Spleen (tissue), 13 donors: ENCODE data around the gene AK3. TPM values are rescaled to one million over a fixed set of nuclear protein-coding genes. Genes with fewer than 3 reads are reported as not detected.

Experiments
- DNase-seq: peaks from one replicate; pipeline ENCODE4 v3.0.0-alpha.2; 2020
- H3K27ac ChIP-seq, 8 donors: fragments of 200-600 bp; sonication (generic) in 7 of 8; 1 replicate in 4 of 8; 2 replicates in 4 of 8; pipeline versions ENCODE4 v1.5.0 to v1.8.0; 2016 to 2021; ENCODE audit warnings: inconsistent platforms in 4 of 8, mild to moderate bottlenecking in 4 of 8, moderate library complexity in 1 of 8
- H3K27me3 ChIP-seq, 7 donors: fragments of 200-600 bp; sonication (generic) in 6 of 7; replicated peaks in 1 of 7; 1 replicate in 4 of 7; 2 replicates in 3 of 7; pipeline versions ENCODE4 v1.5.0 to v1.8.0; 2016 to 2021; ENCODE audit warnings: inconsistent platforms in 3 of 7, mild to moderate bottlenecking in 1 of 7
- H3K36me3 ChIP-seq, 6 donors: fragments of 200-600 bp; sonication (generic) in 5 of 6; 1 replicate in 4 of 6; 2 replicates in 2 of 6; pipeline versions ENCODE4 v1.5.0 to v1.8.0; 2016 to 2021; ENCODE audit warnings: inconsistent platforms in 2 of 6
- H3K4me1 ChIP-seq, 6 donors: fragments of 200-600 bp; sonication (generic) in 5 of 6; 1 replicate in 3 of 6; 2 replicates in 3 of 6; pipeline versions ENCODE4 v1.5.0 to v1.8.0; 2016 to 2021; ENCODE audit warnings: inconsistent platforms in 3 of 6
- H3K4me3 ChIP-seq, 8 donors: fragments of 200-600 bp; sonication (generic) in 7 of 8; 1 replicate in 4 of 8; 2 replicates in 4 of 8; pipeline versions ENCODE4 v1.5.0 to v1.8.0; 2016 to 2021; ENCODE audit warnings: inconsistent platforms in 4 of 8, mild to moderate bottlenecking in 4 of 8, moderate library complexity in 2 of 8
- H3K9me3 ChIP-seq, 8 donors: fragments of 200-600 bp; sonication (generic) in 7 of 8; 1 replicate in 4 of 8; 2 replicates in 4 of 8; pipeline versions ENCODE4 v1.5.0 to v1.8.0; 2016 to 2021; ENCODE audit warnings: inconsistent platforms in 4 of 8
- POLR2A ChIP-seq, 3 donors: fragments of 450-650 bp; IDR thresholded peaks; one replicate each; pipeline ENCODE4 v1.5.1; 2017; ENCODE audit warnings: antibody characterized with exemption in 3 of 3, mild to moderate bottlenecking in 1 of 3
- POLR2AphosphoS5 ChIP-seq, 3 donors: sonication (generic); formaldehyde crosslinking; IDR thresholded peaks; one replicate each; pipeline ENCODE4 v1.5.1; 2017; ENCODE audit warnings: antibody characterized with exemption in 3 of 3
- WGBS, 5 donors: extraction: QIAGEN DNeasy Blood & Tissue Kit in 3 of 5; methylation state at CpG; one replicate each; pipeline versions ENCODE4 v1.1.5 to v1.1.7; 2013 to 2018; 5-methylcytosine and 5-hydroxymethylcytosine counted together
- intact Hi-C: fragments of 100-400 bp; cut with DNase I; formaldehyde crosslinking; loops from one replicate; pipeline ENCODE4 v1.15.0; 2023; ENCODE audit warnings: low total_unique reads
- long read RNA-seq, 2 donors: transcript quantifications; one replicate each; lab custom pipeline, GENCODE V29; 2026
- polyA plus RNA-seq, 3 donors: library from polyadenylated mRNA; stranded (reverse); fragments of 200-250 nt; gene quantifications; one replicate each; pipeline ENCODE4 v1.2.1, GENCODE V29; 2013
- total RNA-seq, 7 donors: library from RNA; depleted of rRNA in 3 of 7; stranded (reverse); fragments of >200 nt in 3 of 7; fragmentation: NEBNext Ultra II Directional in 4 of 7; extraction: Animal tissue kit (Norgen Biotek cat#: 25700) in 4 of 7; gene quantifications; one replicate each; pipeline versions ENCODE4 v1.1.0 to v1.2.1, GENCODE V29; 2016 to 2021
- TF ChIP-seq, protein P1 (sequence below), 11 experiments: fragments of 200-600 bp in 7 of 11; fragments of 450-650 bp in 4 of 11; sonication (generic) in 4 of 11; IDR thresholded peaks in 8 of 11; conservative IDR thresholded peaks in 3 of 11; 1 replicate in 7 of 11; 2 replicates in 4 of 11; pipeline versions ENCODE4 v1.4.0 to v1.8.0; 2016 to 2021; ENCODE audit warnings: antibody characterized with exemption in 11 of 11, inconsistent platforms in 4 of 11, mild to moderate bottlenecking in 1 of 11
- donor health status: healthy with polysubstance abuse.
- donor health status: DM: no; HTN: no; CAD: no; lungs with moderate emphysema.
- donor health status: DM: no; HTN: no; CAD: no.
- donor health status: Bipolar disorder and iron deficiency.
- donor health status: healthy.
- donor health status: DM: no; HTN: no; CAD: no.
- donor health status: DM: yes; HTN: yes; CAD: no.

The AK3 gene
- total RNA-seq (10 to 100 TPM; 28.1 to 65.3 (median 51.3) TPM), polyA plus RNA-seq (10 to 100 TPM; 21.3 to 34.3 (median 25.9) TPM)
- long read RNA-seq, donor 1, transcript AK3-202 (5 exons, 2,736 nt), result major isoform, 23 of 23 reads
- long read RNA-seq, donor 1, partial matches to known transcripts, result 0 of 23 reads
- long read RNA-seq, donor 1, other reads (novel, unspliced or antisense), result 0 of 23 reads
- long read RNA-seq, donor 2, transcript AK3-202 (5 exons, 2,736 nt), result major isoform, 19 of 19 reads
- long read RNA-seq, donor 2, partial matches to known transcripts, result 0 of 19 reads
- long read RNA-seq, donor 2, other reads (novel, unspliced or antisense), result 0 of 19 reads

DNA sequence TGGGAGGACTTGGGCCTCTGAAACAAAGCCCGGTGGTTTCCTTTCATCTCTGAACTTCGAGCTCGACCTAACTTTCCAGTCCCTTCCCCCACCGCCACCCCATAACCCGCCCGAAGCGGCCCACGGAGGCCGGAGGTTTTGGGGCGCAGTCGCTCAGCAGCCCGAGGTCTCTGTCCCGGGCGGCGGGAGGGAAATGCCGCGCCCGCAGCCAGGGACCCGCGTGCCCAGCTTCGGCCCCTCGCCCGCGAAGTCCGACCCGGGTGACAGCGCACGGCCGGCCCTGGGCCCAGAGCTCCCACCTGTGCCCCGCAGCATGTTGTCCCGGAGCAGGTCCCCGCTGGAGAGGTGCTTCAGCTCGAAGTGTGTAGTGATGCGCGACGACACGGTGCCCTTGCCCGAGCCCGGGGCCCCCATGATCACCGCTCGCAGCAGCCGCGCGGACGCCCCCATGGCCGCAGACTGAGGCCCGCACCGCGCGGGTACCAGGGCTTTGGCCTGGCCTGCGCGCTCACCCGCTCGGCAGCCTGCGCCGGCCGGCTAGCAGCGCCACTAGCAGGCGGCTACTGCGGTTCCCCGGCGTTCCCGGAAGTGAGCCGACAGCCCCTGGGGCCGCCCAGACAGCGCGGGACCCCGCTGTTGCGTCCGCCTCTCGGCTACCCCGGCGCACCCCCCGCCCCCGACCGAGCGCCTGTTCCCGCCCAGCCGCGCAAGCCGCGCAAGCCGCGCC, at the start of gene AK3:
Gene AK3 (minus strand): TSS at position 565 of the 727 bp plus-strand sequence. CDS start 115 bp downstream, at position 450.
- Histone ChIP-seq H3K27ac (peak within 1 kb of the TSS; percentile 81 to 97 (median 92)), H3K9me3 (no peaks in the 10 kb centered on the region), H3K4me3 (peak within 1 kb of the TSS; percentile 55 to 94 (median 84)), H3K36me3 (no peaks in the 10 kb centered on the region), H3K4me1 (peaks cover 10 to 56% (median 38%) of the 10 kb centered on the region in 6 donors), H3K27me3 (no peaks in the 10 kb centered on the region)
- TF ChIP-seq, protein P1, sequence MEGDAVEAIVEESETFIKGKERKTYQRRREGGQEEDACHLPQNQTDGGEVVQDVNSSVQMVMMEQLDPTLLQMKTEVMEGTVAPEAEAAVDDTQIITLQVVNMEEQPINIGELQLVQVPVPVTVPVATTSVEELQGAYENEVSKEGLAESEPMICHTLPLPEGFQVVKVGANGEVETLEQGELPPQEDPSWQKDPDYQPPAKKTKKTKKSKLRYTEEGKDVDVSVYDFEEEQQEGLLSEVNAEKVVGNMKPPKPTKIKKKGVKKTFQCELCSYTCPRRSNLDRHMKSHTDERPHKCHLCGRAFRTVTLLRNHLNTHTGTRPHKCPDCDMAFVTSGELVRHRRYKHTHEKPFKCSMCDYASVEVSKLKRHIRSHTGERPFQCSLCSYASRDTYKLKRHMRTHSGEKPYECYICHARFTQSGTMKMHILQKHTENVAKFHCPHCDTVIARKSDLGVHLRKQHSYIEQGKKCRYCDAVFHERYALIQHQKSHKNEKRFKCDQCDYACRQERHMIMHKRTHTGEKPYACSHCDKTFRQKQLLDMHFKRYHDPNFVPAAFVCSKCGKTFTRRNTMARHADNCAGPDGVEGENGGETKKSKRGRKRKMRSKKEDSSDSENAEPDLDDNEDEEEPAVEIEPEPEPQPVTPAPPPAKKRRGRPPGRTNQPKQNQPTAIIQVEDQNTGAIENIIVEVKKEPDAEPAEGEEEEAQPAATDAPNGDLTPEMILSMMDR (IDR thresholded peaks at IDR 0.05 in 8 of 11, conservative IDR thresholded peaks at IDR 0.05 in 3 of 11), result peak in 6 of 11 experiments; percentile 13 to 45 (median 30)
- TF ChIP-seq POLR2A (IDR thresholded peaks at IDR 0.05) (peak in 2 of 3 donors; percentile 38 to 87), POLR2AphosphoS5 (IDR thresholded peaks at IDR 0.05) (peak; percentile 91 to 94 (median 93))
- DNase-seq, result peak; percentile 98
- intact Hi-C loops, result loop anchor here (10.0 kb wide), 1 partner anchor 704 kb away; no protein-coding TSS in a partner anchor
- WGBS, 5 donors, result 0 to 1% (median 1%) methylated on average over 21 to 84 of the region's 84 CpGs

- 72 to 94% (median 91%) methylated on average over 5 to 6 of the region's 6 CpGs for WGBS, 5 donors
These were observed 47.7 kb upstream of the AK3 start for GRCh38 chr9:4788703-4789102.

GRCh38 chr9:4787876-4788275, 46.9 kb upstream of the AK3 start:
- intact Hi-C loops, result no loop called here
- TF ChIP-seq, protein P1 (IDR thresholded peaks at IDR 0.05 in 8 of 11, conservative IDR thresholded peaks at IDR 0.05 in 3 of 11), result no peak
- TF ChIP-seq POLR2A (IDR thresholded peaks at IDR 0.05) (no peak), POLR2AphosphoS5 (IDR thresholded peaks at IDR 0.05) (no peak)
- Histone ChIP-seq H3K27ac (no peak overlapping the region), H3K9me3 (no peaks in the 10 kb centered on the region), H3K4me3 (no peak overlapping the region), H3K36me3 (no peaks in the 10 kb centered on the region), H3K4me1 (peaks cover 0 to 11% (median 8%) of the 10 kb centered on the region in 6 donors), H3K27me3 (peaks cover 0 to 4% (median 0%) of the 10 kb centered on the region in 7 donors)
- no peak for DNase-seq
- WGBS, 5 donors, result 44 to 98% (median 93%) methylated on average over 1 of the region's 1 CpG

More at GRCh38 chr9:4788703-4789102, 47.7 kb upstream of the AK3 start:
- Histone ChIP-seq H3K36me3 (no peaks in the 10 kb centered on the region), H3K4me3 (no peak overlapping the region), H3K27ac (no peak overlapping the region), H3K4me1 (peaks cover 1 to 18% (median 13%) of the 10 kb centered on the region in 6 donors), H3K9me3 (no peaks in the 10 kb centered on the region), H3K27me3 (peaks cover 0 to 4% (median 0%) of the 10 kb centered on the region in 7 donors)
- intact Hi-C loops, result no loop called here
- TF ChIP-seq POLR2A (IDR thresholded peaks at IDR 0.05) (no peak), POLR2AphosphoS5 (IDR thresholded peaks at IDR 0.05) (no peak)
- TF ChIP-seq, protein P1 (IDR thresholded peaks at IDR 0.05 in 8 of 11, conservative IDR thresholded peaks at IDR 0.05 in 3 of 11), result no peak
- no peak for DNase-seq

DNA sequence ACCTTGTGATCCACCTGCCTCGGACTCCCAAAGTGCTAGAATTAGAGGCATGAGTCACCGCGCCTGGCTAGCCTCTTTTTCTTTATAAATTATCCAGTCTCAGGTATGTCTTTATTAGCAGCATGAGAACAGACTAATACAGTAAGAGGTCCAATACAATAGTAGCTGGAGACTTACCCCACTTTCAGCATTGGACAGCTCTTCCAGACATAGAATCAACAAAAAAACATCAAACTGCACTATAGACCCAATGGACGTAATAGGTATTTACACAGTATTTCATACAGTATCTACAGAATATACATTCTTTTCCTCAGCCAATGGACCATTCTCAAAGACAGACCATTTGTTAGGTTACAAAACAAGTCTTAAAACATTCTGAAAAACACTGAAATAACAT, 45.6 kb upstream of the AK3 start:
- H3K9me3 ChIP-seq, result no peaks in the 10 kb centered on the region
- WGBS, 5 donors, result 90 to 100% (median 98%) methylated on average over 4 of the region's 4 CpGs
- intact Hi-C loops, result no loop called here
- no peak for DNase-seq
- peaks cover 0 to 4% (median 0%) of the 10 kb centered on the region in 7 donors for H3K27me3 ChIP-seq
- H3K27ac ChIP-seq, result no peak overlapping the region
- H3K4me3 ChIP-seq, result no peak overlapping the region
- peaks cover 0 to 2% (median 1%) of the 10 kb centered on the region in 6 donors for H3K4me1 ChIP-seq
- no peak for TF ChIP-seq POLR2AphosphoS5 (IDR thresholded peaks at IDR 0.05)
- no peak for TF ChIP-seq POLR2A (IDR thresholded peaks at IDR 0.05)
- TF ChIP-seq, protein P1 (IDR thresholded peaks at IDR 0.05 in 8 of 11, conservative IDR thresholded peaks at IDR 0.05 in 3 of 11), result no peak
- no peaks in the 10 kb centered on the region for H3K36me3 ChIP-seq
